CD14-positive monocyte (primary cell): ENCODE results near the gene GCC2. TPM values are rescaled to one million over a fixed set of nuclear protein-coding genes. Genes with fewer than 3 reads are reported as not detected.

ENCODE experiments used
- DNase-seq, 3 donors: peaks; one replicate each; pipeline ENCODE4 v3.0.0-alpha.2; 2011 to 2022
- H2AFZ ChIP-seq: 2 replicates; pipeline ENCODE4 v1.6.0; 2012; ENCODE audit warnings: mild to moderate bottlenecking, low read depth, low read length, inconsistent platforms; ENCODE audit not compliant: insufficient read depth, poor library complexity, severe bottlenecking
- H3K27ac ChIP-seq, 2 donors: 1 replicate in 1 of 2; 2 replicates in 1 of 2; pipeline ENCODE4 v1.5.1; 2012 to 2013; ENCODE audit warnings: low read length in 2 of 2, control low read depth in 1 of 2, inconsistent platforms in 1 of 2, low read depth in 1 of 2, mild to moderate bottlenecking in 1 of 2
- H3K27me3 ChIP-seq, 2 donors: one replicate each; pipeline versions ENCODE4 v1.6.0 to v1.6.1; 2011 to 2013; ENCODE audit warnings: low read length in 2 of 2; ENCODE audit not compliant: control insufficient read depth in 2 of 2, insufficient read depth in 2 of 2
- H3K36me3 ChIP-seq, 2 donors: replicated peaks in 1 of 2; 1 replicate in 1 of 2; 2 replicates in 1 of 2; pipeline versions ENCODE4 v1.5.1 to v1.6.1; 2012 to 2013; ENCODE audit warnings: low read length in 2 of 2, control low read depth in 1 of 2, inconsistent platforms in 1 of 2, mild to moderate bottlenecking in 1 of 2; ENCODE audit not compliant: insufficient read depth in 2 of 2, control insufficient read depth in 1 of 2
- H3K4me1 ChIP-seq, 2 donors: 1 replicate in 1 of 2; 2 replicates in 1 of 2; pipeline versions ENCODE4 v1.5.1 to v1.6.1; 2012 to 2013; ENCODE audit warnings: low read length in 2 of 2, control low read depth in 1 of 2, inconsistent platforms in 1 of 2, mild to moderate bottlenecking in 1 of 2, moderate library complexity in 1 of 2; ENCODE audit not compliant: insufficient read depth in 2 of 2, control insufficient read depth in 1 of 2
- H3K4me2 ChIP-seq: replicated peaks from 2 replicates; pipeline ENCODE3; 2012; ENCODE audit warnings: low read length, moderate library complexity, mild to moderate bottlenecking; ENCODE audit not compliant: poor library complexity, severe bottlenecking; ENCODE audit errors: extremely low read depth
- H3K4me3 ChIP-seq, 3 experiments: fragments of 200-600 bp in 1 of 3; sonication (generic) in 1 of 3; replicated peaks in 1 of 3; 1 replicate in 2 of 3; 2 replicates in 1 of 3; pipeline ENCODE4 v1.5.1; 2011 to 2013; ENCODE audit warnings: low read length in 3 of 3, mild to moderate bottlenecking in 3 of 3, control low read depth in 2 of 3, low read depth in 2 of 3, inconsistent platforms in 1 of 3, moderate library complexity in 1 of 3
- H3K79me2 ChIP-seq: 2 replicates; pipeline ENCODE4 v1.6.0; 2012; ENCODE audit warnings: mild to moderate bottlenecking, control low read depth, inconsistent platforms, low read length, moderate library complexity; ENCODE audit not compliant: insufficient read depth
- H3K9ac ChIP-seq: 2 replicates; pipeline ENCODE4 v1.6.0; 2017; ENCODE audit warnings: low read length, mild to moderate bottlenecking; ENCODE audit not compliant: insufficient read depth, poor library complexity, severe bottlenecking
- H3K9me3 ChIP-seq, 2 donors: replicated peaks in 1 of 2; 1 replicate in 1 of 2; 2 replicates in 1 of 2; pipeline versions ENCODE4 v1.5.1 to v1.6.1; 2012 to 2013; ENCODE audit warnings: low read length in 2 of 2, control low read depth in 1 of 2; ENCODE audit not compliant: control insufficient read depth in 1 of 2, insufficient read depth in 1 of 2
- H4K20me1 ChIP-seq: 2 replicates; pipeline ENCODE4 v1.6.0; 2012; ENCODE audit warnings: mild to moderate bottlenecking, low read length, control low read depth, moderate library complexity; ENCODE audit not compliant: insufficient read depth
- H3K27ac Mint-ChIP-seq, 7 donors: one replicate each; pipeline ENCODE4 v1.8.0; 2020; ENCODE audit warnings: mild to moderate bottlenecking in 7 of 7, mixed read lengths in 7 of 7, moderate library complexity in 6 of 7, inconsistent platforms in 2 of 7
- H3K27me3 Mint-ChIP-seq, 3 donors: one replicate each; pipeline ENCODE4 v1.8.0; 2021 to 2022; ENCODE audit warnings: low read depth in 3 of 3, mild to moderate bottlenecking in 3 of 3, mixed read lengths in 3 of 3, moderate library complexity in 3 of 3, inconsistent platforms in 1 of 3
- H3K36me3 Mint-ChIP-seq, 2 donors: one replicate each; pipeline ENCODE4 v1.8.0; 2020; ENCODE audit warnings: mixed read lengths in 2 of 2, inconsistent platforms in 1 of 2, mild to moderate bottlenecking in 1 of 2
- H3K4me1 Mint-ChIP-seq: one replicate; pipeline ENCODE4 v1.8.0; 2020; ENCODE audit warnings: mild to moderate bottlenecking, mixed read lengths
- H3K4me3 Mint-ChIP-seq, 2 donors: one replicate each; pipeline ENCODE4 v1.8.0; 2020; ENCODE audit warnings: mild to moderate bottlenecking in 2 of 2, mixed read lengths in 2 of 2, moderate library complexity in 1 of 2
- H3K9me3 Mint-ChIP-seq, 7 donors: one replicate each; pipeline ENCODE4 v1.8.0; 2020 to 2022; ENCODE audit warnings: mixed read lengths in 7 of 7, mild to moderate bottlenecking in 6 of 7, moderate library complexity in 6 of 7, inconsistent platforms in 2 of 7
- CTCF ChIP-seq: fragments of 200-600 bp; IDR thresholded peaks from one replicate; pipeline ENCODE4 v1.8.0; 2022; ENCODE audit warnings: antibody characterized with exemption, mild to moderate bottlenecking
- WGBS: methylation state at CpG from one replicate; pipeline ENCODE4 v1.1.5; 2013; ENCODE audit warnings: missing lambda C conversion rate; ENCODE audit not compliant: insufficient coverage; 5-methylcytosine and 5-hydroxymethylcytosine counted together
- intact Hi-C, 2 donors: fragments of 100-400 bp; cut with micrococcal nuclease; formaldehyde crosslinking; loops; one replicate each; pipeline versions ENCODE4 v1.15.0 to v1.15.1; 2023
- polyA plus RNA-seq, 3 donors: library from polyadenylated mRNA; depleted of rRNA in 1 of 3; unstranded in 2 of 3; stranded (reverse) in 1 of 3; fragments of 300-500 nt in 2 of 3; fragments of >200 nt in 1 of 3; fragmentation: Illumina TruSeq in 2 of 3; gene quantifications; 1 replicate in 2 of 3; 2 replicates in 1 of 3; pipeline ENCODE4 v1.2.3, GENCODE V29; 2012 to 2021

GCC2 gene
- polyA plus RNA-seq, 3 donors, result 6.0 to 13.7 (median 6.6) TPM

- Histone ChIP-seq H2AFZ (no peak overlapping the region), H3K9ac (no peak overlapping the region), H3K36me3 (no peaks in the 10 kb centered on the region), H3K4me2 (no peak overlapping the region), H3K79me2 (peaks cover 60% of the 10 kb centered on the region), H3K9me3 (no peaks in the 10 kb centered on the region), H3K27me3 (no peaks in the 10 kb centered on the region), H4K20me1 (peaks cover 24% of the 10 kb centered on the region), H3K4me1 (no peaks in the 10 kb centered on the region), H3K4me3 (no peak overlapping the region), H3K27ac (no peak overlapping the region)
- DNase-seq, result no peak
- Mint-ChIP-seq H3K4me1 (peaks cover 2% of the 10 kb centered on the region), H3K4me3 (no peak overlapping the region), H3K27me3 (no peaks in the 10 kb centered on the region), H3K36me3 (peaks cover 0 to 3% of the 10 kb centered on the region in 2 donors), H3K27ac (no peak overlapping the region), H3K9me3 (no peaks in the 10 kb centered on the region)
- TF ChIP-seq CTCF, result no peak
- no CpG with 5 or more reads among the region's 2 CpGs for WGBS
- intact Hi-C loops, result no loop called here
Observed at GRCh38 chr2:108552566-108552965, 103.6 kb downstream of the GCC2 start.

GRCh38 chr2:108553209-108553919 is 104.4 kb downstream of the GCC2 start:
- 93% methylated on average over 3 of the region's 7 CpGs for WGBS
- Mint-ChIP-seq H3K4me3 (no peak overlapping the region), H3K27me3 (no peaks in the 10 kb centered on the region), H3K9me3 (no peaks in the 10 kb centered on the region), H3K36me3 (peaks cover 0 to 3% of the 10 kb centered on the region in 2 donors), H3K4me1 (peaks cover 2% of the 10 kb centered on the region), H3K27ac (no peak overlapping the region)
- Histone ChIP-seq H2AFZ (no peak overlapping the region), H3K4me1 (no peaks in the 10 kb centered on the region), H3K36me3 (no peaks in the 10 kb centered on the region), H3K9ac (no peak overlapping the region), H3K9me3 (no peaks in the 10 kb centered on the region), H3K27me3 (no peaks in the 10 kb centered on the region), H3K4me2 (no peak overlapping the region), H4K20me1 (peaks cover 24% of the 10 kb centered on the region), H3K79me2 (peaks cover 54% of the 10 kb centered on the region), H3K27ac (no peak overlapping the region), H3K4me3 (no peak overlapping the region)
- DNase-seq, result no peak
- intact Hi-C loops, result no loop called here
- no peak for TF ChIP-seq CTCF
